ENCODE data around the gene HMGCR. TPM values are rescaled to one million over a fixed set of nuclear protein-coding genes. Genes with fewer than 3 reads are reported as not detected.

Gene HMGCR
- total RNA-seq, 1 donor from 2014 or later = 10.2 TPM

GRCh38 chr5:75363726-75364495 lies 26.9 kb downstream of the HMGCR start:
- Histone ChIP-seq H3K27me3 (ENCODE audit: low read depth) (no peaks in the 10 kb centered on the region), H3K4me1 (peaks cover 8% of the 10 kb centered on the region), H3K4me3 (no peak overlapping the region), H3K9me3 (replicated peaks) (no peaks in the 10 kb centered on the region), H3K36me3 (peaks cover 39% of the 10 kb centered on the region), H3K27ac (replicated peaks) (no peak overlapping the region)
- DNase-seq = no peak
- TF ChIP-seq CTCF (IDR thresholded peaks at IDR 0.05; ENCODE audit: borderline replicate concordance) = no peak
- intact Hi-C loops (cut with micrococcal nuclease) = no loop called here

GRCh38 chr5:75364571-75365280 lies 27.7 kb downstream of the HMGCR start:
- no peak for TF ChIP-seq CTCF (IDR thresholded peaks at IDR 0.05; ENCODE audit: borderline replicate concordance)
- peaks cover 31% of the 10 kb centered on the region for H3K36me3 ChIP-seq
- H3K4me1 ChIP-seq = peaks cover 8% of the 10 kb centered on the region
- H3K27me3 ChIP-seq (ENCODE audit: low read depth) = no peaks in the 10 kb centered on the region
- intact Hi-C loops (cut with micrococcal nuclease) = no loop called here
- DNase-seq = no peak
- H3K27ac ChIP-seq (replicated peaks) = no peak overlapping the region
- H3K4me3 ChIP-seq = no peak overlapping the region
- no peaks in the 10 kb centered on the region for H3K9me3 ChIP-seq (replicated peaks)

GRCh38 chr5:75365740-75366139 lies 28.7 kb downstream of the HMGCR start:
- TF ChIP-seq CTCF (IDR thresholded peaks at IDR 0.05; ENCODE audit: borderline replicate concordance) = no peak
- peaks cover 21% of the 10 kb centered on the region for H3K36me3 ChIP-seq
- H3K27ac ChIP-seq (replicated peaks) = no peak overlapping the region
- no peaks in the 10 kb centered on the region for H3K9me3 ChIP-seq (replicated peaks)
- no peak for DNase-seq
- intact Hi-C loops (cut with micrococcal nuclease) = no loop called here
- H3K27me3 ChIP-seq (ENCODE audit: low read depth) = no peaks in the 10 kb centered on the region
- peaks cover 8% of the 10 kb centered on the region for H3K4me1 ChIP-seq
- no peak overlapping the region for H3K4me3 ChIP-seq

GRCh38 chr5:75366787-75367186 lies 29.8 kb downstream of the HMGCR start:
- H3K9me3 ChIP-seq (replicated peaks) = no peaks in the 10 kb centered on the region
- intact Hi-C loops (cut with micrococcal nuclease) = no loop called here
- no peak for DNase-seq

GRCh38 chr5:75367401-75367800 lies 30.4 kb downstream of the HMGCR start:
- Histone ChIP-seq H3K4me3 (no peak overlapping the region), H3K27ac (replicated peaks) (no peak overlapping the region), H3K27me3 (ENCODE audit: low read depth) (no peaks in the 10 kb centered on the region), H3K9me3 (replicated peaks) (no peaks in the 10 kb centered on the region), H3K4me1 (peaks cover 8% of the 10 kb centered on the region), H3K36me3 (peaks cover 6% of the 10 kb centered on the region)
- no peak for DNase-seq
- intact Hi-C loops (cut with micrococcal nuclease) = no loop called here
- no peak for TF ChIP-seq CTCF (IDR thresholded peaks at IDR 0.05; ENCODE audit: borderline replicate concordance)

More at GRCh38 chr5:75366787-75367186, 29.8 kb downstream of the HMGCR start:
- no peaks in the 10 kb centered on the region for H3K27me3 ChIP-seq (ENCODE audit: low read depth)
- no peak overlapping the region for H3K27ac ChIP-seq (replicated peaks)
- peaks cover 8% of the 10 kb centered on the region for H3K4me1 ChIP-seq
- no peak for TF ChIP-seq CTCF (IDR thresholded peaks at IDR 0.05; ENCODE audit: borderline replicate concordance)
- no peak overlapping the region for H3K4me3 ChIP-seq
- peaks cover 10% of the 10 kb centered on the region for H3K36me3 ChIP-seq
